Endothelial cell (in vitro differentiated cells): Measurements from ENCODE around the gene FKBP11. TPM values are rescaled to one million over a fixed set of nuclear protein-coding genes. Genes with fewer than 3 reads are reported as not detected.
"Not testable (repeated sequence)": the region's sequence is repeated elsewhere in the genome, so short reads cannot be mapped to it uniquely, and the experiment has no call there.

ENCODE experiments used
- DNase-seq: peaks from one replicate; pipeline ENCODE4 v3.0.0; 2021; ENCODE audit warnings: low spot score
- H3K27ac Mint-ChIP-seq: one replicate; pipeline ENCODE4 v1.8.0; 2021; ENCODE audit warnings: mixed read lengths, inconsistent platforms; ENCODE audit not compliant: unreplicated experiment
- H3K27me3 Mint-ChIP-seq: one replicate; pipeline ENCODE4 v1.8.0; 2021; ENCODE audit warnings: mild to moderate bottlenecking, moderate library complexity, mixed read lengths, inconsistent platforms; ENCODE audit not compliant: unreplicated experiment
- H3K36me3 Mint-ChIP-seq: one replicate; pipeline ENCODE4 v1.8.0; 2021; ENCODE audit warnings: mild to moderate bottlenecking, low read depth, mixed read lengths, inconsistent platforms; ENCODE audit not compliant: unreplicated experiment
- H3K4me1 Mint-ChIP-seq: one replicate; pipeline ENCODE4 v1.8.0; 2021; ENCODE audit warnings: mild to moderate bottlenecking, mixed read lengths, inconsistent platforms; ENCODE audit not compliant: unreplicated experiment
- H3K4me3 Mint-ChIP-seq: one replicate; pipeline ENCODE4 v1.8.0; 2021; ENCODE audit warnings: mild to moderate bottlenecking, mixed read lengths, inconsistent platforms; ENCODE audit not compliant: unreplicated experiment
- H3K9me3 Mint-ChIP-seq: one replicate; pipeline ENCODE4 v1.8.0; 2021; ENCODE audit warnings: mixed read lengths, inconsistent platforms; ENCODE audit not compliant: unreplicated experiment
- total RNA-seq: library from RNA; stranded (reverse); fragmentation: NEBNext Ultra II Directional; extraction: Animal tissue kit (Norgen Biotek cat#: 25700); gene quantifications from one replicate; pipeline ENCODE4 v1.2.1, GENCODE V29; 2021; ENCODE audit not compliant: unreplicated experiment
- TF ChIP-seq, protein P1 (sequence below): fragments of 200-600 bp; sonication (generic); IDR thresholded peaks from one replicate; pipeline ENCODE4 v1.5.0; 2021; ENCODE audit warnings: antibody characterized with exemption; ENCODE audit not compliant: unreplicated experiment

Gene FKBP11
- total RNA-seq, 1 donor from 2014 or later = 16.0 TPM

DNA sequence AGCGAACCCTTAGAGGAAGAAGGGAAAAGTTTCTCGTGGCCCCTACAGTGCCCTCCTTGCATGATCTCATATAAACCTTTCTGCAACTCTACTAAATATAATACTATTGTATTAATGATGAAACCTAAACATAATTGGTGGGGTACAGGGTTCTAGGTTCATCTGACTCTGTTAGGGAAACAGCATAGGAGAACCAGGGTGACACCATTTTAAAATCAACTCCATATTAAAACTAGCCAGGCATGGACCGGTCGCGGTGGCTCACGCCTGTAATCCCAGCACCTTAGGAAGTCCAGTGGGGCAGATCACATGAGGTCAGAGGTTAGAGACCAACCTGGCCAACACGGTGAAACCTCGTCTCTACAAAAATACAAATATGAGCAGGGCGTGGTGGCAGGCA is 44.6 kb downstream of the FKBP11 start:
- peaks cover 7% of the 10 kb centered on the region for H3K27me3 Mint-ChIP-seq
- no peak for DNase-seq
- no peaks in the 10 kb centered on the region for H3K9me3 Mint-ChIP-seq
- no peaks in the 10 kb centered on the region for H3K36me3 Mint-ChIP-seq
- no peak overlapping the region for H3K4me3 Mint-ChIP-seq
- TF ChIP-seq, protein P1, sequence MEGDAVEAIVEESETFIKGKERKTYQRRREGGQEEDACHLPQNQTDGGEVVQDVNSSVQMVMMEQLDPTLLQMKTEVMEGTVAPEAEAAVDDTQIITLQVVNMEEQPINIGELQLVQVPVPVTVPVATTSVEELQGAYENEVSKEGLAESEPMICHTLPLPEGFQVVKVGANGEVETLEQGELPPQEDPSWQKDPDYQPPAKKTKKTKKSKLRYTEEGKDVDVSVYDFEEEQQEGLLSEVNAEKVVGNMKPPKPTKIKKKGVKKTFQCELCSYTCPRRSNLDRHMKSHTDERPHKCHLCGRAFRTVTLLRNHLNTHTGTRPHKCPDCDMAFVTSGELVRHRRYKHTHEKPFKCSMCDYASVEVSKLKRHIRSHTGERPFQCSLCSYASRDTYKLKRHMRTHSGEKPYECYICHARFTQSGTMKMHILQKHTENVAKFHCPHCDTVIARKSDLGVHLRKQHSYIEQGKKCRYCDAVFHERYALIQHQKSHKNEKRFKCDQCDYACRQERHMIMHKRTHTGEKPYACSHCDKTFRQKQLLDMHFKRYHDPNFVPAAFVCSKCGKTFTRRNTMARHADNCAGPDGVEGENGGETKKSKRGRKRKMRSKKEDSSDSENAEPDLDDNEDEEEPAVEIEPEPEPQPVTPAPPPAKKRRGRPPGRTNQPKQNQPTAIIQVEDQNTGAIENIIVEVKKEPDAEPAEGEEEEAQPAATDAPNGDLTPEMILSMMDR = no peak
- peaks cover 29% of the 10 kb centered on the region for H3K4me1 Mint-ChIP-seq
- no peak overlapping the region for H3K27ac Mint-ChIP-seq

- Mint-ChIP-seq H3K27ac (no peak overlapping the region), H3K4me1 (peaks cover 26% of the 10 kb centered on the region), H3K9me3 (no peaks in the 10 kb centered on the region), H3K36me3 (no peaks in the 10 kb centered on the region), H3K27me3 (peaks cover 7% of the 10 kb centered on the region), H3K4me3 (no peak overlapping the region)
- TF ChIP-seq, protein P1 = no peak
- DNase-seq = no peak
Measured at GRCh38 chr12:48878548-48878947, 46.7 kb downstream of the FKBP11 start.

DNA sequence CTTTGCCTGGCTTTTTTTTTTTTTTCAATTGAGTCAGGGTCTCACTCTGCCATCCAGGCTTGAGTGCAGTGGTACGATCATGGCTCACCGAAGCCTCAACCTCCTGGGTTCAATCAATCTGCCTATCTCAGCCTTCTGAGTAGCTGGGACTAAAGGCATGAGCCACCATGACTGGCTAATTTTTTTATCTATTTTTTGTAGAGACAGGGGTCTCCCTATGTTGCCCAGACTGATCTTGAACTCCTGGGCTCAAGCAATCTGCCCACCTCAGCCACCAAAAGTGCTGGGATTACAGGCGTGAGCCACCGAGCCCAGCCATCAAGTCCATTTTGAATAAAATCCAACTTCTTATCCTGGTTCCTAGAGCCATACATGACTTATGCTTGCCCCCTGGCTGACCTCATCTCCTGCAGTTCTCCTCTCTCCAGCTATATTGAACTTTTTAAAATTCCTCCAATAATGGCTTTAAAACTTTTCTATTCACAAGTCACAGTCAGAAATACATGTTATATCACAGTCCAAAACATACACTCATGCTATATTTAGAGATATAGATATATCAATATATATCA is 49.3 kb downstream of the FKBP11 start:
- Mint-ChIP-seq H3K9me3 (no peaks in the 10 kb centered on the region), H3K36me3 (no peaks in the 10 kb centered on the region), H3K27me3 (peaks cover 4% of the 10 kb centered on the region), H3K27ac (no peak overlapping the region), H3K4me3 (no peak overlapping the region), H3K4me1 (peaks cover 8% of the 10 kb centered on the region)
- no peak for DNase-seq
- TF ChIP-seq, protein P1 = no peak

- DNase-seq, H3K27ac Mint-ChIP-seq, H3K36me3 Mint-ChIP-seq, H3K9me3 Mint-ChIP-seq, H3K4me1 Mint-ChIP-seq, H3K4me3 Mint-ChIP-seq, H3K27me3 Mint-ChIP-seq: not testable (repeated sequence)
Measured at GRCh38 chr12:48873534-48873933, 51.8 kb downstream of the FKBP11 start.

- Mint-ChIP-seq H3K27ac (no peak overlapping the region), H3K36me3 (no peaks in the 10 kb centered on the region), H3K27me3 (peaks cover 3% of the 10 kb centered on the region), H3K4me1 (peaks cover 3% of the 10 kb centered on the region), H3K4me3 (no peak overlapping the region), H3K9me3 (no peaks in the 10 kb centered on the region)
- DNase-seq = no peak
- TF ChIP-seq, protein P1 = no peak
Measured at GRCh38 chr12:48873096-48873495, 52.2 kb downstream of the FKBP11 start.

Other genes starting within 250 kb of the FKBP11 start
- 37.5 TPM for gene KANSL2, start 243.3 kb downstream of the FKBP11 start, total RNA-seq
- 46.1 TPM for gene CCNT1, start 208.8 kb downstream of the FKBP11 start, total RNA-seq
- gene ADCY6, start 136.4 kb downstream of the FKBP11 start, total RNA-seq = 31.6 TPM
- 83.1 TPM for gene CACNB3, start 107.0 kb downstream of the FKBP11 start, total RNA-seq
- gene DDX23, start 73.3 kb downstream of the FKBP11 start, total RNA-seq = 96.2 TPM
- 1.0 TPM for gene RND1, start 59.6 kb downstream of the FKBP11 start, total RNA-seq
- 307 TPM for gene ARF3, start 32.0 kb upstream of the FKBP11 start, total RNA-seq
- gene WNT10B, start 46.2 kb upstream of the FKBP11 start, total RNA-seq = 0.33 TPM
- not detected for gene WNT1, start 52.8 kb upstream of the FKBP11 start, total RNA-seq
- gene DDN, start 73.9 kb upstream of the FKBP11 start, total RNA-seq = 0.10 TPM
- gene PRKAG1, start 93.3 kb upstream of the FKBP11 start, total RNA-seq = 24.0 TPM
- gene KMT2D, start 135.3 kb upstream of the FKBP11 start, total RNA-seq = 135 TPM
- 3.2 TPM for gene RHEBL1, start 144.5 kb upstream of the FKBP11 start, total RNA-seq
- gene DHH, start 169.3 kb upstream of the FKBP11 start, total RNA-seq = 0.46 TPM
- 175 TPM for gene LMBR1L, start 185.4 kb upstream of the FKBP11 start, total RNA-seq
- gene TUBA1B, start 205.9 kb upstream of the FKBP11 start, total RNA-seq = 915 TPM